Measurements from ENCODE around the gene RAB3GAP1. TPM values are rescaled to one million over a fixed set of nuclear protein-coding genes. Genes with fewer than 3 reads are reported as not detected.
"Not testable (repeated sequence)": the region's sequence is repeated elsewhere in the genome, so short reads cannot be mapped to it uniquely, and the experiment has no call there.

The RAB3GAP1 gene
- total RNA-seq = 67.4 and 76.8 TPM in 2 replicates

DNA sequence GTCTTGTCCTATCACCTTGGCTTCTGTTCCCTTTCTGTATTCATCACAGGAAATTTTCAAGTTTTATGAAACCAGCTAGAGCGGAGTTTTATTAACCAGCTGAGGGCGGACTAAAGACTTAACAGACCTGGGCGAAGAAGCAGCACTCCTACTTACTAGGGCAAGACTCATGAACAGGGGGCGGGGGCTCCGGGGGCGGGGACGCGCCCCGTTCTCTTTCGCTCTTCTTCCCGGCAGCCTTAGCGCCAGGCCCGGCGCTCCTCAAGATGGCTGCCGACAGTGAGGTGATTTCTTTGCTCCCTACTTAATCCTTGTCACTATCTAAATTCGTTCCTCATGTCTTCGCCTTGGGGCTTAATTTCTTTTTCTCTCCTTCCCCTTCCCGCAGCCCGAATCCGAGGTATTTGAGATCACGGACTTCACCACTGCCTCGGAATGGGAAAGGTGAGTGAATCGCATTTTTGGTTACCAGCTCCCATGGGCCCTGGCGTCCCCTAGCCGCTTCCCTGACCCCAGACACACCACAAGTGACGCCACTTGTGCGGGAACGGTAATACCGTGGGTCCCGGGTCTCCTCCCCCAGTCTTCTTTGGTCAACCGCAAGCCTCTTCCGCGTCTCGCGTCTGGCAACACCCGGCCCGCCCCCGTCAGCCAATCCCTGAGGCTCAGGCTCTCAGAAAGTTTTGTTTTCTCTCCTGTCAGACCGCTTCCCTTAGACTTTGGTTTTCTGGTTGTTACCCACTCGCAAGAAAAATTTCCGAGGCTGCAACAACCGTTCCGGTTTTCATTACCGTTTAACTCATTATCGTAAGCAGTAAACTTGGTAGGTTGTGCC lies at the start of gene RAB3GAP1:
TSS of gene RAB3GAP1 (plus strand) at position 251 of the 835 bp plus-strand sequence. CDS start at position 267, 16 bp downstream.
- peak; percentile 90 for DNase-seq

DNA sequence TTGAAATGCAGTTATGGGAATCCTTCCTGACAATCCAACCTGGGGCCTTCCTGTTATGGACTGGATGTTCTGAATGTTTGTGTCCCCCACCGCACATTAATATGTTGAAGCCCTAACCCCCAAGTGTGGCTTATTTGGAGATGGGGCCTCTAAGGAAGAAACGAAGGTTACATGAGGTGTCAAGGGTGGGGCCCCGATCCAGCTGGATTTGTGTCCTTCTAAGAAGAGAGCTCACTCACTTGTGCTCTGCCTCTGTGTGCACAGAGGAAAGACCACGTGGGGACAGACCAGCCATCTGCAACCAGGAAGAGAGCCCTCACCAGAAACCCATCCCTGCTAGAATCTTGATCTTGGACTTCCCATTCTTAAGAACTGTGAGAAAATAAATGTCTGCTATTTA lies 49.3 kb upstream of the RAB3GAP1 start:
- no peak for DNase-seq

DNA sequence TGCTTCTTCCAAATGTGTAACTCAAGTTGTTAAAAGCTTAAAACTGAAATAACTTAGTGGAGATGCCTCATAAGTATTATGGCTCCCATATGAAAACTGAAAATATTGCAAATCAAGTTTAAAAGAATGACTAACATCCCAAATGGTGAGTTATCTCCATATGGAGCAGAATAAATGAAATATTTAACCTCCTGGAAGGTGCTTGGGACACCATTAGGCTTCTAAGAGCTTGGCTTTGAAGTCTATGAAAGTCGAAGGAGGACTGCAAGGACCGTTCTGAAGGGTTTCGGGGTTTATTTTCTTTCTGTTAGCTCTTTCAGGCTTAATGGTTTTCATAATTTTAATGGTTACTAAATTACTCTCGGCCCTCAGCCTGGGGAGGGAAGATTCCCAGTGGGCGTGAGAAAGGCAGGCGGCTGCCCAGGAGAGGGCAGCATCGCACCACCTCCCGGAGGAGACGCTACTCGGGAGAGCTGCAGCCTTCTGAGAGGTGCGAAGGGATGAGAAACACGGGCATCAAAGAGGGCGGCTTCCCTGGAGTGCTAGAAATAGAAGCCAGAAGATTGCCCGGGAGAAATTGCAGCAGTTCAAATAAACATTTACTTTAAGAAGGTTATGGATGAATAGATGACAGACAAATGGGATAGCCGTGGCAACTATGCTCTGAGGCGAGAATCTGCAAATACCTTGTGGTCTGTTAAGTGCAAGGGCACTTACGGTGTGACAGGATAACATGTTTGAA lies 47.9 kb upstream of the RAB3GAP1 start:
- peak; percentile 81 for DNase-seq

DNA sequence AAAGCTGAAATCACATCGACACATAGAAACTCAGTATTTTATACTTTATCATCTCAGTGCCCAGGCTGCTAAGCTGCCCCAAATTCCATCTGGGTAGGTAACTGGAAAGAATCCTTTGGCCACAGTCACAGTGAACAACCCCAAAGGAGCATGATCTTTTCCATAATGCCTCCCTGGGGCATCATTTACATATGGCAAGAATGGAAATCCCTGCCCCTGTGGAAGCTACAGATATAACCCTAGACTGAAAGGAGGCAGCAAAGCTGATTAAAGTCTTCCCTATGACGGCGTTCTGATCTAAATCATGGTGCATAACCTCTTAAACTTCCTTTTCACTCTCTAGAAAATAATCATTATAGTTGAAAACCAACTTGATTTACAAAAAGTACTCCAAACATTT lies 46.3 kb upstream of the RAB3GAP1 start:
- no peak for DNase-seq

DNA sequence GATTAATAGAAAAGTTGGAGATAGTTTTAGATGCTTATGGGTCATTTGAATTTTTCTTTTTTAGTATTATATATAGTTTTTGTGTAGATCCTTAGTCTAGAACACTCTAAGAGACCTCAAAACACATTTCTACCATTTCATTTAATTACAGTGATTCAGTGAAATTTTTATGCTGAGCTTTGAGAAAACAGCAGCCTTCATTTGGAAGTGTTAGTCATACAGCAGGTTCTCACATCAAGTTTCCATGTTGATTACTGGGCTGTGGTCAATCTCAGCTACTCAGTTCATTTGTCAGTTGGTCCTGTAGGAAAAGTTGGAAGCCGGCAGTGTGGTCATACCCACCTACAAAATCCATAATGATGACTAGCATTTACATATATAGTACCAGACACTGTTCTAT lies 42.8 kb upstream of the RAB3GAP1 start:
- no peak for DNase-seq

DNA sequence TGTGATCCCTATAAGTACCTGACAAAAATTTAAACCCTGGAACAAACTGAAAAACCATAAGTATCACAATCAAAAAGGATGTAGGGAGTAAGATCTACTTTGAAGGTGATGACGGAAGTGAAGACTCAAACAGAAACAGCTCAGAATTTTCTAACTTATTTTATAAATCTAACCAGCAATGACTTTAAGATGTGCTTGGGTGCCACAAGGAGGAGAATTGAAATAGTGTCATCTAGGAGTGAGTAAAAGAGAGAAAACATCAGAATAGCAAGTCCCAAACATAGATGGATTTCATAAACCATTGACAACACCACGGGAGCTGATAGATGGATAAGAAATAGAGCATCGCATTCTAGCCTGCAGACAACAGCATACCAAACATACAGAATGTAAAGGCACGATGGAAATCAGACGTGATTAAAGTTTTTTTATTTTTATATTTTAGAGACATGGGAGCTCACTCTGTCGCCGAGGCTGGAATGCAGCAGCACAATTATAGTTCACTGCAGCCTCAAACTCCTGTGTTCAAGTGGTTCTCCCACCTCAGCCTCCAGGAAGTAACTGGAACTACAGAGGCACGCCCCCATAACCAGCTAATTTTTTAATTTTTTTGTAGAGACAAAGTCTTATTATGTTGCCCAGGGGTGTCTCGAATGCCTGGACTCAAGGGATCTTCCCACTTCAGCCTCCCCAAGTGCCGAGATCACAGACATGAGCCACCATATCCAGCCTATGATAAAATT lies 41.7 kb upstream of the RAB3GAP1 start:
- no peak for DNase-seq

DNA sequence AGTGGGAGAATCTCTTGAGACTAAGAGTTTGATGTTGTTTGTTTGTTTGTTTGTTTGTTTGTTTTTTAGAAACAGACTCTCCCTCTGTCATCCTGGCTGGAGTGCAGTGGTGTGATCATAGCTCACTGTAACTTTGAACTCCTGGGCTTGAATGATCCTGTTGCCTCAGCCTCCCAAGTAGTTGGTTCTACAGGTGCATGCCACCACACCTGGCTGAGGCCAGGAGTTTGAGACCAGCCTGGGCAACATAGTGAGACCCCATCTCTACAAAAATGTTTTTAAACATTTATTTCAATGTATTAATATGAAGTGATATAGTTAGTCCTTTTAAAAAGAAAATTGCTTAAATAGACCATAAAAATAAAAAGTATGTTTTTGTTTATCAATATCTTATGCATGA lies 40.5 kb upstream of the RAB3GAP1 start:
- DNase-seq = no peak

DNA sequence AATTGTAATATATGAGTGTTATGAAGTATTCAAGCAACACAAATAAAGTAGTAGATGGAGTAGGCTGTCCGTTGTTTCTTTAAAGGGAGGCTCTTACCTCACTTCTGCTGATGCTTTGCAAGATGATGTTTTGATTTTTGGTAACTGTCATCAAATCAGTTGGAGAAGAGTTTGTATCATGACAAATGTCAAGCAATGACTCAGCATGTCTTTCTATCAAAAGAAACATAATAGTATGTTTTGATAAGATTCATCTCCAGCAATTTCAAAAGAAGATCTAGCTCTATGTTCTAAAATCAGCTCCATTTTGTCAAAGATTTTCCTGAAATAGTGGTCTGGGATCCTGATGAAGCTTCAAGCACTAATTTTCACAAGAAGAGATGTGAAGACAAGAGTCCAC lies 30.5 kb upstream of the RAB3GAP1 start:
- no peak for DNase-seq

DNA sequence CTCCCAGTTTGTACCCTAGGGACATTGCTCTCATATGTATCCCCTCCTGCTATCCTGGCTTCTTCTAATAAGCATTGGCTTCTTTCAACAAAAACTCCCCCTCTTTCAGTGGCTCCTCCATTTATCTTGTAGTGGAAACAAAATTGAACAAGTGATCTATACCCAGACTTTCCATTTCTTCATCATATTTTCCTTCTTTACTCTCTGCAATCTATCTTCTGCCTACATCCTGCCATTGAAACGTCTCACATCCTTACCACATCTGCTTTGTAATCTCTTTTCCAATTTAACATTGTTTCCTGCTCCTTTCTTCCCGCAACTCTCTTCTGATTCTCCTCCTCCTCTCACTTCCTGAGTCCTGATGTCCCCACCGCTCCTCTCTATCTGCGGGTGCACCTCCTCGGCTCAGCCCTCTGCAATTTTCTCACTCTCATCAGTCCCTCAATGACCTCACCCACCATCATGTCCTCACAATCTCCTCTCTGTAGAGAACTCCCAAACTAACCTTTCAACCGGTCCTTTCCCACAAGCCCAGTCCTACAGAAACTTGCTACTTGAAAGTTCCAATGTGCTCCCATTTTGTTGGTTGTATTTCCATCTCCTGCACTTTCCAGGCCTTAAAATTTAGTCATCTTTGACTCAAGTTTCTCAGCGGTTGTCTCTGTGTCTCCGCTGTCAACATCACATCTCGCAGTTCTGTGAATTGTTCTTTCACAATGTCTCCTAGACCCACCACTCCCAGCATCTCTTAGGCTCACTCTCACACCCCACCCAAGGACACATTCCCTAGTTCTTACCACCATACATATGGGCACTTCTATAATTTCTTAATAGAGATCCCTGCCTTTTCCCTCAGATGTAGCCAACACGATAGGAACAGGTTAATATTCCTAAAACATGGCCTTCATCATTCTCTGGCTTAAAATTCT lies 28.9 kb upstream of the RAB3GAP1 start:
- no peak for DNase-seq

DNA sequence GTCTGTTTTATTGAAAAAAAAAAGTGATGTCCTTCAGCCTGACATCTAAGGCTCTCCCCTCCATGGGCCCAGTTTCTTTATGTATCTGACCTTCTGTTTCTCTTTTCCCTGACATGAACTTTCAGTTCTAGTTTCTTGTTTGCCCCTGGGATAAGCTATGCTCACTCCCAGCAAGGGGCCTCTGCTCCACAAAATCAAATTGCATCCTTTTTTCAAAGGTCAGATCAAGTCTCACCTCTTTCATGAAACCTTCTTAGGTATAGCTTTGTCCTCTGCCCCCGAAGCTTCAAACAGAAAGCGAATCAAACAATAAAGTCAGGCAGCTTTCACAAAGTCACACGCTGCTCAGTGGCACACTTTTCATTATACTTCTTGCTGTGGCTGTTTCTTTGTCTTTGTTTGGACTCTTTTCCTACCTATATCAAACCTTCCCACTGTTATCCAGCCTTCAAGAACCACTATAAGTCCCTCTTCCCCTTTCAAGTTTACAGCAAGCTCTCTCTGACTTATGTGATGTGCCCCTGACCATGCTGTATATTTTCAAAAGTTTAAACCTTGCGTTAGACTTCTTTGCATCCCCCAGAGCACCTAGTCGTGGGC lies 28.1 kb upstream of the RAB3GAP1 start:
- no peak for DNase-seq

DNA sequence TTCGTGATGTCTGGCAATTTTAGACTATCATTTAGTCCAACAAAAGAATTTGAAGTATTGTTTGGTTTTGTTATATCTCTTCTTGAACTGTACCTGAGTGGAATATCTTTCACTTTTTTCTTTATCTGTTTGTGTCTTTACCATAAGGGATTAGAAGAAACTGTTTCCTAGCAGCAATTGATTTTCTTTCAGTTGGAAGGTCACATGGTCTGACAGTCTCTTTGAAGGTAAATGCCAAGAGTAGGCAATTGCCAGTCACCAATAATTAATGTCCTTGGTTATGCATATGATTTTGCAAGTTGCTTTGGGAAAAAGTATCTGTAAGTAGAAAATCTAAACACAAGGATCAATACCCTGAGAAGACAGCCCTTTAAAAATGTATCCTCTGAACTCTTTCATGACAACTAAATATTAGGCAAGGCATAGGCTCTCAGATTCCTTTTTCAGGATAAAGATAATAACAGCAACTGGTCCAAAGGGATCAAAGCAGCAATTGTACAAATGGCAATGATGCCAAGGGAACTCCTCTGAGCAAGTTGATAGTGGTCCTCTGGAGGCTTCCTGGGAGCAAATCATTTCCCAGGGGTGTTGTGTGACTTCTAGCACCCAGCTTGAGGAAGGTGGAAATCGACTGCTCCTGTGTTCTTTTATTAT lies 22.5 kb upstream of the RAB3GAP1 start:
- no peak for DNase-seq

DNA sequence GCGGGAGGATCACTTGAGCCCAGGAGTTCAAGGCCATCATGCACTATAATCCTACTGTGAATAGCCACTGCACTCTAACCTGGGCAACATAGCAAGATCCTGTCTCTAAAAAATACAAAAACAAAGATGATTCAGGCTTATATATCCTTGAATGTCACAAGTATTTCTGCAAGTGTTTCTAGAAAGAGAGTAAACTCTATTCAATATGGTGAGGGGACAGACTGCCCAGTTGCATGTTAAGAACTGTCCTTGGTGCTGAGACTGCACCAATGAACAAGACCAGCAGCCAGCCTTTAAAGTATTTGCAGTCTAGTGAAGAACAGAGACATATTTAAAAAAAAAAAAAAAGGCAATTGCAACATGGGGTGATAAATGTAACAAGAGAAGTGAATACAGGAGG lies 21.3 kb upstream of the RAB3GAP1 start:
- peak; percentile 67 for DNase-seq

DNA sequence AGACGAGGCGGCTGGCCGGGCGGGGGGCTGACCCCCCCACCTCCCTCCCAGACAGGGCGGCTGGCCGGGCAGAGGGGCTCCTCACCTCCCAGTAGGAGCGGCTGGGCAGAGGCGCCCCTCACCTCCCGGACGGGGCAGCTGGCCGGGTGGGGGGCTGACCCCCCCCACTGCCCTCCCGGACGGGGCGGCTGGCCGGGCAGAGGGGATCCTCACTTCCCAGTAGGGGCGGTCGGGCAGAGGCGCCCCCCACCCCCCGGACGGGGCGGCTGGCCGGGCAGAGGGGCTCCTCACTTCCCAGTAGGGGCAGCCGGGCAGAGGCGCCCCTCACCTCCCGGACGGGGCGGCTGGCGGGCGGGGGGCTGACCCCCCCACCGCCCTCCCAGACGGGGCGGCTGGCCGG lies 18.9 kb upstream of the RAB3GAP1 start:
- DNase-seq = not testable (repeated sequence)

DNA sequence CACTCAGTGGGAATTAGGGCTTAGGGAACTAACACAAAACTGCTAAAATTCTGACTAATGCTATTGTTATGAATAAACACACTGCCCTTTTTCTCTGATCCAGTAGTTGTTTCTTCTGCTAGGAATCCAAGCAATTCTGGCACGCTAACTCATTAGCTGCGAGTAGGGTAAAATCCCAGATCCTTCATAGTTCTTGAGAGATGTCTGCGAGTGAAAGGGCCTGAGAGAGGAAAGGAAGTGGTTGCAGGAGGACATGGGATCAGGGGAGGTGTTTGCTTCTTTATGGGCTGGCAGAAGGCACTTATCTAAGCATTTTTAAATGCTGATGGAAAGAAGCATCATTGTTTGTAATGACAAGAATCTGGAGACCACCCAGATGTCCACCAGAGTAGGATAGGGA lies 14.3 kb upstream of the RAB3GAP1 start:
- no peak for DNase-seq

DNA sequence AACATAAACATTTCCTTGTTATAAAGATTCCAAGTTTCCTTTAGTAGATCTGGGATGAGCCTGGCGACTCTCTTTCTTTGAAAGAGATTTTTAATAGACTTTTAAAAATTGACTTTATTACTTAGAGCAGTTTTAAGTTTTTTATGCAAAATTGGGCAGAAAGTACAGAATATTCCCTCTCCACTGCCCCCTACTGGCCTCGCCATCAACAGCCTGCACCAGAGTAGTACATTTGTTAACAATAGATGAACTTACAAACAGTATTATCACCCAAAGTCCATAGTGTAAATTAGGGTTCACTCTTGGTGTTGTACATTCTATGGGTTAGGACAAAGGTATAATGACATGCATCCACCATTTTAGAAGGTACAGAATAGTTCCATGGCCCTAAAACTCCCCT lies 8.7 kb upstream of the RAB3GAP1 start:
- DNase-seq = peak; percentile 15

DNA sequence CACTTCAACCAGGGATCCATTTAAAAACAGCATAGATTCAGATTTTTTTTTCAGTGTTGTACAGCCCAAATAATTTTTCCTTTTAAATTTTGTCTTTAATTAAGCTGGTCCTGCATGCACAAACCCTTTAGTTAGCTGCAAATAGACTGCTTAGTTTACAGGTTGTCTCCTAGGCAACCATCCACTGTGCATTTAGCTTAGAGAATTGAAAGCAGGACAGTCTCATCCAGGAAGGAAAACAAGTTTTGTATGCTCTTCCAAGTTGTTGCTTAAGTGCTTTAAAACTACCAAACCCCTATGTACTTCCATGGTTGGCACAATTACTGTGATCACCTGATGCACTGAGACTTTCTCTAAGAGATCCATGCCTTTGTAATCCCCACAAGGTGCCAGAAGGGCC lies 4.8 kb upstream of the RAB3GAP1 start, which contains the start of gene MAP3K19:
TSS of gene MAP3K19 (minus strand) at position 148 of the 400 bp plus-strand sequence. CDS start 22,800 bp downstream, outside the sequence.
- DNase-seq = no peak

DNA sequence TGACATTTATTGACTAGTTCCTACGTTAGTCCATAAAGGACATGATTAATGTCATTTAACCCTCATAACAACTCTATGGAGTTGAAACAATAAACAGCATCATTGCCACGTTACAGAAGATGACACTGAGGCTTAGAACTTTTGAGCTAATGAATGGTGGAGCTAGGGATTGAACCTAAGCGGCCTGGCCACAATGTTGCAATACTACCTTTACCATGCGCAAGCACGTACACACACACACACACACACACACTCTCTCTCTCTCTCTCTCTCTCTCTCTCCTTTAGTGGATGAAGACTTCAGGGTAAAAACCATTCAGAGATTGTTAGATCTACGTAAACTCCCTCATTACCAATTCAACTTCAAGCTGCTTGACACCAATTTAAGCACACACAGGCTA lies 4.0 kb upstream of the RAB3GAP1 start:
- DNase-seq = no peak

DNA sequence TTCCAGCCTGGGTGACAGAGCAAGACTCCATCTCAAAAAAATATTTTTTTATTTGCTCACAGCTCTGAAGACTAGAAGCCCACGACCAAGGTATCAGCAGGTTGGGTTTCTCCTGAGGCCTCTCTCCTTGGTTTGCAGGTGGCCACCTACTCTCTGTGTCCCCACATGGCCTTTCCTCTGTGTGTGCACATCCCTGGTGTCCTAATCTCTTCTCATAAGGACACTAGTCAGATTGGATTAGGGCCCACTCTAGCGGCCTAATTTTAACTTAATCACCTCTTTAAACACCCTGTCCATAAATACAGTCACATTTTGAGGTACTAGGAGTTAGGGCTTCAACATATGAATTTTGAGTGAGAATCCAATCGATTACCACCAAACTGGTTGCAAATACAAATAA lies 2.0 kb upstream of the RAB3GAP1 start:
- DNase-seq = no peak

DNA sequence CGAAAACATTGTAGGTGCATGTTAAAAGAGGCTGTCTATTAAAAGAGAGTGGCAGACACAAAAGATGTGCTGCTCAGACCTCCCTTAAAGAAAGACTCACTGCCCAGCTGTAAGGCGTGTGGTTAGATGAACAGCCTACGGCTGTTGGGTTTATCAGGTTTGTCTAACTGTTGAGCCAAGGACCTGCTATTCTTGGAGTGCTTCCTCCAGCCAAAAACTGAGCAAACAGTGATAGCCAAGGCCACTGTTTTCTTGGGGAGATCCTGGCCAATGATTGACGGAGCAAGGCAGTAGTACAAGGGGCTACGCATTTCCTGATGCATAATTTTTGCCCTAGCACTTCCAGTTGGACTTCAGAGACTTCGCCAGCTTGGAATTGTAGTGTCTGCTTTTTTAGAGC lies 1.4 kb upstream of the RAB3GAP1 start:
- no peak for DNase-seq

DNA sequence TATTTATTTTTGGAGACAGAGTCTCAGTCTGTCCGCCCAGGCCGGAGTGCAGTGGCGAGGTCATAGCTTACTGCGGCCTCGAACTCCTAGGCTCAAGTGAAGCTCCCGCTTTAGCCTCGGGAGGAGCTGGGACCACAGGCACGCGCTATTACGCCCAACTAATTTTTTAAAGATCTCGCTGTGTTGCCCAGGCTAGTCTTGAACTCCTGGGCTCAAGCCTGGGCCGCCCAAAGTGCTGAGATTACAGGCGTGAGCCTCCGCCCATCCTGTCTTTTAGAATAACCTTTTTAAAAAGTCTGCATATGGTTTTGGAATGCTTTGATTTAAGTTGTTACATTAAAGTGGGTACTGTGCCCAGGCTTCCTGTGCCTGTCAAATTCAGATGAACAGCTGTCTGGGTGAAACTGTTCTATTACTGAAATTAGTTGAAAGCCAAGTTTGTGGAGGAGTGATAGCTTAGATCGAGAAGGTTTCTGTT lies 944 bp downstream of the RAB3GAP1 start:
- peak; percentile 39 for DNase-seq
